OCI-LY3 (cell line): ENCODE results near the gene ATAD3C.

Experiments
- H2AFZ ChIP-seq: fragments of 200-600, 300-600 bp; shearing (Covaris generic); 2 replicates; pipeline ENCODE4 v1.6.0; 2014; ENCODE audit warnings: antibody characterized with exemption, low read depth, low read length
- H3K27ac ChIP-seq: fragments of 200-600, 300-600 bp; sonication (generic); 2 replicates; pipeline ENCODE4 v1.5.1; 2014; ENCODE audit warnings: mild to moderate bottlenecking, low read length, moderate library complexity, mixed read lengths
- H3K27me3 ChIP-seq: fragments of 200-600, 300-600 bp; sonication (generic); 2 replicates; pipeline ENCODE4 v1.6.1; 2014; ENCODE audit warnings: low read depth, low read length, mixed read lengths
- H3K36me3 ChIP-seq: fragments of 200-600, 300-600 bp; sonication (generic); replicated peaks from 2 replicates; pipeline ENCODE3; 2014; ENCODE audit warnings: low read depth, low read length, mixed read lengths
- H3K4me1 ChIP-seq: fragments of 300-600, 200-600 bp; sonication (generic); 2 replicates; pipeline ENCODE4 v1.6.1; 2014; ENCODE audit warnings: low read length, mixed read lengths
- H3K4me2 ChIP-seq: fragments of 200-600, 300-600 bp; sonication (generic); 2 replicates; pipeline ENCODE4 v1.6.1; 2014; ENCODE audit warnings: low read length, mixed read lengths
- H3K4me3 ChIP-seq: fragments of 300-600, 200-600 bp; sonication (generic); 2 replicates; pipeline ENCODE4 v1.5.1; 2014; ENCODE audit warnings: antibody characterized with exemption, mild to moderate bottlenecking, low read length, moderate library complexity
- H3K79me2 ChIP-seq: fragments of 300-600, 200-600 bp; shearing (Covaris generic); 2 replicates; pipeline ENCODE4 v1.6.1; 2014; ENCODE audit warnings: mild to moderate bottlenecking, low read length, mixed read lengths
- H3K9ac ChIP-seq: fragments of 300-600, 200-600 bp; shearing (Covaris generic); 2 replicates; pipeline ENCODE4 v1.6.0; 2014; ENCODE audit warnings: mild to moderate bottlenecking, low read length, moderate library complexity
- H3K9me3 ChIP-seq: fragments of 200-600, 300-600 bp; shearing (Covaris generic); 2 replicates; pipeline ENCODE4 v1.6.1; 2014; ENCODE audit warnings: low read length, mixed read lengths; ENCODE audit not compliant: insufficient read depth
- H4K20me1 ChIP-seq: fragments of 200-600, 300-600 bp; sonication (generic); 2 replicates; pipeline ENCODE4 v1.6.1; 2016; ENCODE audit warnings: low read length, mixed read lengths; ENCODE audit not compliant: insufficient read depth
- EZH2phosphoT487 ChIP-seq: fragments of 200-600 bp; shearing (Covaris generic); IDR thresholded peaks from 2 replicates; pipeline ENCODE4 v1.6.1; 2018; ENCODE audit warnings: antibody characterized with exemption, mixed run types, low read depth
- TF ChIP-seq, protein P1 (sequence below): fragments of 200-600, 300-600 bp; sonication (generic); IDR thresholded peaks from 2 replicates; pipeline ENCODE4 v1.5.1; 2014; ENCODE audit warnings: antibody characterized with exemption, low read length, low read depth

Gene ATAD3C

DNA sequence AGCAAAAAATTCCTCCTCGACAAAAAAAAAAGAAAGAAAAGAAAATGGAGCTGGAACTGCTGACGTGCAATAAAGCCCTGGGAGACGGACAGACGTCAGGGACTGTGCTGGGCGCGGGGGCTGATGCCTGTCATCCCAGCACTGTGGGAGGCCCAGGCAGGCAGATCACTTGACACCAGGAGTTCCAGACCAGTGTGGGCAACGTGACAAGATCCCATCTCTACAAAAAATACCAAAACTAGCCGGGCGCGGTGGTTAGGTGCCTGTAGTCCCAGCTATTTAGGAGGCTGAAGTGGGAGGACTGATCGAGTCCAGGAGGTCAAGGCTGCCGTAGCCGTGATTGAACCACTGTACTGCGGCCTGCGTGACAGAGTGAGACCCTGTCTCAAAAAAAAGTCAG is 24.8 kb upstream of the ATAD3C start:
- no peaks in the 10 kb centered on the region for H3K27me3 ChIP-seq
- H3K9me3 ChIP-seq = no peaks in the 10 kb centered on the region
- no peak overlapping the region for H3K4me3 ChIP-seq
- no peaks in the 10 kb centered on the region for H4K20me1 ChIP-seq
- no peaks in the 10 kb centered on the region for H3K79me2 ChIP-seq
- no peak overlapping the region for H3K9ac ChIP-seq
- no peaks in the 10 kb centered on the region for H3K36me3 ChIP-seq
- H3K4me1 ChIP-seq = peaks cover 9% of the 10 kb centered on the region; the same call in 1 of the 2 replicates
- H2AFZ ChIP-seq = no peak overlapping the region
- TF ChIP-seq, protein P1, sequence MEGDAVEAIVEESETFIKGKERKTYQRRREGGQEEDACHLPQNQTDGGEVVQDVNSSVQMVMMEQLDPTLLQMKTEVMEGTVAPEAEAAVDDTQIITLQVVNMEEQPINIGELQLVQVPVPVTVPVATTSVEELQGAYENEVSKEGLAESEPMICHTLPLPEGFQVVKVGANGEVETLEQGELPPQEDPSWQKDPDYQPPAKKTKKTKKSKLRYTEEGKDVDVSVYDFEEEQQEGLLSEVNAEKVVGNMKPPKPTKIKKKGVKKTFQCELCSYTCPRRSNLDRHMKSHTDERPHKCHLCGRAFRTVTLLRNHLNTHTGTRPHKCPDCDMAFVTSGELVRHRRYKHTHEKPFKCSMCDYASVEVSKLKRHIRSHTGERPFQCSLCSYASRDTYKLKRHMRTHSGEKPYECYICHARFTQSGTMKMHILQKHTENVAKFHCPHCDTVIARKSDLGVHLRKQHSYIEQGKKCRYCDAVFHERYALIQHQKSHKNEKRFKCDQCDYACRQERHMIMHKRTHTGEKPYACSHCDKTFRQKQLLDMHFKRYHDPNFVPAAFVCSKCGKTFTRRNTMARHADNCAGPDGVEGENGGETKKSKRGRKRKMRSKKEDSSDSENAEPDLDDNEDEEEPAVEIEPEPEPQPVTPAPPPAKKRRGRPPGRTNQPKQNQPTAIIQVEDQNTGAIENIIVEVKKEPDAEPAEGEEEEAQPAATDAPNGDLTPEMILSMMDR = no peak
- no peak for TF ChIP-seq EZH2phosphoT487
- no peak overlapping the region for H3K27ac ChIP-seq
- no peak overlapping the region for H3K4me2 ChIP-seq

DNA sequence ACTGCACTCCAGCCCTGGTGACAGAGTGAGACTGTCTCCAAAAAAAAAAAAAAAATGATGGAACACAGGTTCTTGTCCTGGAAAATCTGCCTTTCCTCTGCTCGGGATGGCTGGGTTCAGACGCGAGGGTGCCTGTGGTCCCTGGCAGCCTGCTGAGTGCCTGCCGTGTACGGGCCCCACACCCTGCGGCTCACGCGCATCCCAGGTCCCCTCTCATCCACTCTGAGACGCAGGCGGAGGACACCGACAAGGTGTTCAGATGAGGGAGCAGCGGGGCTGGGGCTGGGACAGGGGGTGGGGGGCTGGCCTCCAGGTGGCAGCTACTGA is 24.1 kb upstream of the ATAD3C start:
- TF ChIP-seq, protein P1 = no peak
- TF ChIP-seq EZH2phosphoT487 = no peak
- H3K4me2 ChIP-seq = no peak overlapping the region
- no peak overlapping the region for H3K9ac ChIP-seq
- H3K27me3 ChIP-seq = no peaks in the 10 kb centered on the region
- H2AFZ ChIP-seq = no peak overlapping the region
- peaks cover 9% of the 10 kb centered on the region; the same call in 1 of the 2 replicates for H3K4me1 ChIP-seq
- H3K4me3 ChIP-seq = no peak overlapping the region
- H3K9me3 ChIP-seq = no peaks in the 10 kb centered on the region
- H3K36me3 ChIP-seq = no peaks in the 10 kb centered on the region
- H3K27ac ChIP-seq = no peak overlapping the region
- H3K79me2 ChIP-seq = no peaks in the 10 kb centered on the region
- H4K20me1 ChIP-seq = no peaks in the 10 kb centered on the region

DNA sequence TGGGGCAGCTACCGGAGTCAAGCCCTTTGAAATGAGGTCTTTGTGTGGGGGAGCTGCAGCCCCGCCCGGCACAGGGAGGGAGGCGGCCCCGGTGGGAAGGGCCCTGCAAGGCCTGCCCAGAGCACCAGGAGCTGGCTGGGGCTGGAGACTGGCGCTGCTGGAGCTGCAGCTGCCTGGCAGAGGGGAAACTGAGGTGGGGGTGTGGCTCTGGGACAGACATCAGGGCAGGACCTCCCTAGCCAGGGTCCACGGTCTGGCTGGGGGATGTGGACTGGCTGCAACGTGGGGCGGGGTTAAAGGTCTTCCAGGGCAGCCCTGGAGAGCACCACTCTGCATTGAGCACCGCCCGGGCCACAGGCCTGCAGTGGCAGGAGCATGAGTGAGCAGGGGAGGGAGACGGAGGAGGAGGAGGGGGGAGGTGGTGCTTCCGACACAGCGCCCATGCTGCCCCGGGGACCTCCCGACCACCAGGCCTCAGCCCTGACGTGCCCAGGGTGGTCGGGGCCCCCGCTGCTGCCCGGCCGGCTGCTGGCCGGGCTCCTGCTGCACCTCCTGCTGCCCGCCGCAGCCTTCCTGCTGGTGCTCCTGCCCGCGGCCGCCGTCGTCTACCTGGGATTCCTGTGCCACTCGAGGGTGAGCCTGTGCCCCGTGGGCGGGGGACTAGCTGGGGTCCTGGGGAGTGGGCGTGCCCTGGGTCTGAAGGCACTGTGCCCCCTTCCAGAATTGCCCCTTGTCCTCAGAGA is 23.6 kb upstream of the ATAD3C start:
- TF ChIP-seq, protein P1 = no peak
- Histone ChIP-seq H3K36me3 (no peaks in the 10 kb centered on the region), H2AFZ (no peak overlapping the region), H3K4me1 (peaks cover 9% of the 10 kb centered on the region; the same call in 1 of the 2 replicates), H3K27me3 (no peaks in the 10 kb centered on the region), H3K27ac (no peak overlapping the region), H3K79me2 (no peaks in the 10 kb centered on the region), H3K9me3 (no peaks in the 10 kb centered on the region), H4K20me1 (no peaks in the 10 kb centered on the region), H3K9ac (no peak overlapping the region), H3K4me2 (no peak overlapping the region), H3K4me3 (no peak overlapping the region)

DNA sequence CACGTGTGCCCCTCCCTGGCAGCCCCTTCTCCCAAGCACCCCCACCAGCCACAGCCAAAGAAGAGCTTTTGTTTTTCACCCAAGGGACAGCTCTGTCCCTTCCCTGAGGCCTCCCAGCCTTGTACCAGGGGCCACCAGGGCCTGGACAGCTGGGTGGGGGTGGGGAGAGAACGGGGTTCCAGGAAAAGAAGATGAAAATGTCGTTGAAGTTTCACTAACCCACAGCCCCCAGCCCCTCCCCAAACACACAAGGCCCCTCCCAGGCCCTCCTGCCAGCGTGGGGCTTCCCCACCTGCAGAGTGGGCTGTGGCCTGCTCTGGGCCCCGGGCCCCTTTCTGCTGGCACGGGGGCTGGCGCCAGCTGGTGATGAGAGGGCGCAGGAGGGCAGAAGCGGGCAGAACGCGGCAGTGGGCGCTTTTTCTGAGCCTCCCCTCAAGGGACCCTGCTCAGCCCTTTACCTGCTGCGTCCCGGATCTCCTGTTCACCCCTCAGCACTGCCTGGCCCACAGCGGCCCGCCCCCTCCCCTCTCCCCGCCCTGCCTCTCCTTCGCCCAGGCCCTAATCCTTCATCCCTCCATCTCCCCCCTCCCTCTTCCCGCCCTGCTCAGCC is 22.9 kb upstream of the ATAD3C start:
- no peak overlapping the region for H3K4me3 ChIP-seq
- H3K4me1 ChIP-seq = peaks cover 6% of the 10 kb centered on the region; the same call in 1 of the 2 replicates
- no peaks in the 10 kb centered on the region for H3K79me2 ChIP-seq
- H2AFZ ChIP-seq = no peak overlapping the region
- TF ChIP-seq, protein P1 = no peak
- TF ChIP-seq EZH2phosphoT487 = no peak
- no peaks in the 10 kb centered on the region for H4K20me1 ChIP-seq
- no peak overlapping the region for H3K4me2 ChIP-seq
- H3K9me3 ChIP-seq = no peaks in the 10 kb centered on the region
- no peak overlapping the region for H3K9ac ChIP-seq
- H3K27ac ChIP-seq = no peak overlapping the region
- no peaks in the 10 kb centered on the region for H3K36me3 ChIP-seq
- H3K27me3 ChIP-seq = no peaks in the 10 kb centered on the region
